ENCODE data around the gene ST6GALNAC1.

- no peak for TF ChIP-seq CTCF (IDR thresholded peaks at IDR 0.05)
- no peak for TF ChIP-seq POLR2A (IDR thresholded peaks at IDR 0.05)
Observed at GRCh38 chr17:76645481-76645880, 1.9 kb upstream of the ST6GALNAC1 start.

All from adrenal gland (tissue), 5 donors.